ENCODE data around the gene POMGNT1. TPM values are rescaled to one million over a fixed set of nuclear protein-coding genes. Genes with fewer than 3 reads are reported as not detected.

POMGNT1 gene
- total RNA-seq, 1 experiment from 2014 or later = 92.5 TPM

DNA sequence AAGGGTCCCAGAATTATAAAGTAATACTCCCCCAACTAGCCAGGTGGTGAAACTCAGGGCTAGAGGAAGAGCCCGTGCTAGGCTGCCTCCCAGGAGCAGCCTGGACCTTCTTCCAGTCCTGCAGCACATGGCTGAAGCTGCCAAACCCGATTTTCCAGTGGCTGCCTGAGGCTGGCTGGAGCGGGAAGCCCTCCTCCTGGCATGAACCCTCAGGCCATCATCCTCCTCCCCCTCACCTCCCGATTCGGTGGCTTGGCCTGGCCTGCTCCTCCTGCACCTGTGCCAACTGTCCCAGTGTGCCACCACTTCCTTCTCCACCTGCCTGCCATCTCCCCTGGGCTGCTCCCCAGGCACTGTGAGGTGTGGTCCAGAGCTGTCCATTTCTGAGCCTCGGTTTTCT lies 26.4 kb downstream of the POMGNT1 start:
- H3K79me2 ChIP-seq (ENCODE audit: low read length) = no peaks in the 10 kb centered on the region
- H3K27me3 ChIP-seq (ENCODE audit: low read length) = no peaks in the 10 kb centered on the region
- TF ChIP-seq, protein P1, sequence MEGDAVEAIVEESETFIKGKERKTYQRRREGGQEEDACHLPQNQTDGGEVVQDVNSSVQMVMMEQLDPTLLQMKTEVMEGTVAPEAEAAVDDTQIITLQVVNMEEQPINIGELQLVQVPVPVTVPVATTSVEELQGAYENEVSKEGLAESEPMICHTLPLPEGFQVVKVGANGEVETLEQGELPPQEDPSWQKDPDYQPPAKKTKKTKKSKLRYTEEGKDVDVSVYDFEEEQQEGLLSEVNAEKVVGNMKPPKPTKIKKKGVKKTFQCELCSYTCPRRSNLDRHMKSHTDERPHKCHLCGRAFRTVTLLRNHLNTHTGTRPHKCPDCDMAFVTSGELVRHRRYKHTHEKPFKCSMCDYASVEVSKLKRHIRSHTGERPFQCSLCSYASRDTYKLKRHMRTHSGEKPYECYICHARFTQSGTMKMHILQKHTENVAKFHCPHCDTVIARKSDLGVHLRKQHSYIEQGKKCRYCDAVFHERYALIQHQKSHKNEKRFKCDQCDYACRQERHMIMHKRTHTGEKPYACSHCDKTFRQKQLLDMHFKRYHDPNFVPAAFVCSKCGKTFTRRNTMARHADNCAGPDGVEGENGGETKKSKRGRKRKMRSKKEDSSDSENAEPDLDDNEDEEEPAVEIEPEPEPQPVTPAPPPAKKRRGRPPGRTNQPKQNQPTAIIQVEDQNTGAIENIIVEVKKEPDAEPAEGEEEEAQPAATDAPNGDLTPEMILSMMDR (conservative IDR thresholded peaks at IDR 0.05; ENCODE audit: low read depth, low read length) = no peak
- TF ChIP-seq EZH2 (IDR thresholded peaks at IDR 0.05; ENCODE audit: low read length, unreplicated experiment) (no peak), EZH2phosphoT487 (IDR thresholded peaks at IDR 0.05; ENCODE audit: borderline replicate concordance, low read length) (peak; percentile 45; the same call in 1 of the 2 replicates)
- no peaks in the 10 kb centered on the region for H3K9me2 ChIP-seq (replicated peaks; ENCODE audit: low read length)
- CTCF ChIA-PET = no interaction called here
- no peaks in the 10 kb centered on the region for H4K20me1 ChIP-seq (ENCODE audit: low read length)
- H2AFZ ChIP-seq (ENCODE audit: low read length) = no peak overlapping the region
- H3F3A ChIP-seq (ENCODE audit: low read length, unreplicated experiment) = no peaks in the 10 kb centered on the region
- H3K36me3 ChIP-seq (ENCODE audit: low read depth, low read length) = no peaks in the 10 kb centered on the region
- intact Hi-C loops (cut with micrococcal nuclease) = no loop called here
- no peaks in the 10 kb centered on the region for H3K9me3 ChIP-seq (ENCODE audit: low read length)
- DNase-seq (peak; percentile 93), ATAC-seq (peak; percentile 71)
- H3K4me1 ChIP-seq (ENCODE audit: insufficient read depth, low read length) = peaks cover 21% of the 10 kb centered on the region
- peak overlapping the region; percentile 80 for H3K27ac ChIP-seq (ENCODE audit: low read length)
- peak overlapping the region; percentile 48 for H3K4me2 ChIP-seq (ENCODE audit: low read length)
- POLR2A ChIA-PET (ENCODE audit: unreplicated experiment) = no interaction called here
- H3K4me3 ChIP-seq (ENCODE audit: low read length) = no peak overlapping the region
- no TSS peak for BruUV-seq (replicated peaks)
- peak overlapping the region; percentile 53 for H3K9ac ChIP-seq (ENCODE audit: low read length)

- H3K4me1 ChIP-seq (ENCODE audit: insufficient read depth, low read length) = peaks cover 21% of the 10 kb centered on the region
- 0 out of 2 replicates have a peak overlapping the region, but pooled peaks have one; percentile 10 for H2AFZ ChIP-seq (ENCODE audit: low read length)
- CTCF ChIA-PET = no interaction called here
- no peaks in the 10 kb centered on the region for H4K20me1 ChIP-seq (ENCODE audit: low read length)
- H3K27me3 ChIP-seq (ENCODE audit: low read length) = no peaks in the 10 kb centered on the region
- intact Hi-C loops (cut with micrococcal nuclease) = no loop called here
- POLR2A ChIA-PET (ENCODE audit: unreplicated experiment) = no interaction called here
- no peak; the same call in 1 of the 2 replicates for ATAC-seq
- H3K4me3 ChIP-seq (ENCODE audit: low read length) = no peak overlapping the region
- H3K36me3 ChIP-seq (ENCODE audit: low read depth, low read length) = no peaks in the 10 kb centered on the region
- no TSS peak for BruUV-seq (replicated peaks)
- no peaks in the 10 kb centered on the region for H3K9me2 ChIP-seq (replicated peaks; ENCODE audit: low read length)
- no peaks in the 10 kb centered on the region for H3F3A ChIP-seq (ENCODE audit: low read length, unreplicated experiment)
- peak; percentile 21 for DNase-seq
- peak overlapping the region; percentile 53 for H3K9ac ChIP-seq (ENCODE audit: low read length)
- peak overlapping the region; percentile 80 for H3K27ac ChIP-seq (ENCODE audit: low read length)
- TF ChIP-seq, protein P1 (conservative IDR thresholded peaks at IDR 0.05; ENCODE audit: low read depth, low read length) = no peak
- no peak for TF ChIP-seq EZH2phosphoT487 (IDR thresholded peaks at IDR 0.05; ENCODE audit: borderline replicate concordance, low read length)
- TF ChIP-seq EZH2 (IDR thresholded peaks at IDR 0.05; ENCODE audit: low read length, unreplicated experiment) = no peak
- no peaks in the 10 kb centered on the region for H3K79me2 ChIP-seq (ENCODE audit: low read length)
- H3K4me2 ChIP-seq (ENCODE audit: low read length) = peak overlapping the region; percentile 45; the same call in 1 of the 2 replicates
- H3K9me3 ChIP-seq (ENCODE audit: low read length) = no peaks in the 10 kb centered on the region
Measured at GRCh38 chr1:46171351-46171750, 26.9 kb downstream of the POMGNT1 start.

DNA sequence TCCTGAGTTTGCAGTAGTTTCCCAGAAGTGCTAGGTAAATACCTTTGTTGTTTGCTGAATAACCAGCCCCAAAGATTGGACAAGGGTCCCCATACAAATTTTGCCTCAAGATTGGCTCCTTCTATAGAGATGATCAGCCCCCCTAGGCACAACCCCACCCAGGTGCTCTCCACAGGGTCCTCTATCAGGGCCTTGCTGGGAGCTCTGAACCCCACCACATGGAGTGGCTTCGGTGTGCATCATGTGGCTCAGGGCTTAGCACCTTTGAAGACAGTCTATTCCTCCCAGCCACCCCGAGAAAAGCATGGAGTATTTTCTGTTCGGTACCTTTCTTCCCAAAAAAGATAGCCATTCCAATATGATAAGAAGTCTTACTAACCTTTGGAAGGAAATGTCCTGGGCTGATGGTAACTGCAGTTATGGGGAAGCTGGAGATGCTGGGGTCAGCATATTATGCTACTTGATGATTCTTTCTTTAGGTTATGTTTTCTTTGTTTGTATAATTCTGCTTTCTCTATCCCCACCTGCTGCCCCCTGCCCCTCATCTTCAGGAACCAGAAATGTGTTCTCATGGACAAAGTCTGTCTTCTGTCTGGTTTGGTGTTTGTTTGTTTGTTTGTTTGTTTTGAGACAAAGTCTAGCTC lies 28.3 kb downstream of the POMGNT1 start:
- H2AFZ ChIP-seq (ENCODE audit: low read length) = no peak overlapping the region
- TF ChIP-seq EZH2 (IDR thresholded peaks at IDR 0.05; ENCODE audit: low read length, unreplicated experiment) = no peak
- no peak for TF ChIP-seq EZH2phosphoT487 (IDR thresholded peaks at IDR 0.05; ENCODE audit: borderline replicate concordance, low read length)
- TF ChIP-seq, protein P1 (conservative IDR thresholded peaks at IDR 0.05; ENCODE audit: low read depth, low read length) = no peak
- H3K27me3 ChIP-seq (ENCODE audit: low read length) = no peaks in the 10 kb centered on the region
- ChIA-PET POLR2A (ENCODE audit: unreplicated experiment) (no interaction called here), CTCF (no interaction called here)
- no peaks in the 10 kb centered on the region for H3K9me3 ChIP-seq (ENCODE audit: low read length)
- peaks cover 21% of the 10 kb centered on the region for H3K4me1 ChIP-seq (ENCODE audit: insufficient read depth, low read length)
- BruUV-seq (replicated peaks) = no TSS peak
- H3K79me2 ChIP-seq (ENCODE audit: low read length) = no peaks in the 10 kb centered on the region
- H3K4me3 ChIP-seq (ENCODE audit: low read length) = no peak overlapping the region
- H3K4me2 ChIP-seq (ENCODE audit: low read length) = no peak overlapping the region
- H3K36me3 ChIP-seq (ENCODE audit: low read depth, low read length) = no peaks in the 10 kb centered on the region
- no peaks in the 10 kb centered on the region for H3K9me2 ChIP-seq (replicated peaks; ENCODE audit: low read length)
- H4K20me1 ChIP-seq (ENCODE audit: low read length) = no peaks in the 10 kb centered on the region
- no peak overlapping the region for H3K9ac ChIP-seq (ENCODE audit: low read length)
- H3F3A ChIP-seq (ENCODE audit: low read length, unreplicated experiment) = no peaks in the 10 kb centered on the region
- ATAC-seq (no peak), DNase-seq (no peak)
- H3K27ac ChIP-seq (ENCODE audit: low read length) = no peak overlapping the region
- intact Hi-C loops (cut with micrococcal nuclease) = no loop called here
